ENCODE results near the gene GRIA3.
"Not testable (repeated sequence)": the region's sequence is repeated elsewhere in the genome, so short reads cannot be mapped to it uniquely, and the experiment has no call there.

The GRIA3 gene

DNA sequence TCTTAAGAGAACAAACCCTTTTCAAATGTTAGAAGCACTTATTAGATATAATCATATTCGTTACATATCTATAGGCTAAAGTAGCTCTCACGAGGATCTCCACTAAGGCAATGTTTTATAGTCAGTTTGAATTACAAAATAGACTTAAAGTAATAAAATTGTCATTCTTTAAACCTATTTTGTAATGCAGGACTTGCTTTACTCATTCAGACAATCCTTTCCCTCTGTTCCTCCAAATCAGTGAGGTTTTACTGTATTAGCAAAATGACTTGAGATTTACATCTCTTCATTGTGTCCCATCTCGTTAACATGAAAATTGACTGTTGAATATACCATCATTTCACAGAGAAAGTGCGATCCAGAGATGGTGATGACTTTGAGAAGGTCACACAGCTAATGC, 284.4 kb downstream of the GRIA3 start:
- DNase-seq (ENCODE audit: low read depth), result no peak

- DNase-seq (ENCODE audit: low read depth), result no peak
Observed at GRCh38 chrX:123475068-123475724, 291.1 kb downstream of the GRIA3 start.

DNA sequence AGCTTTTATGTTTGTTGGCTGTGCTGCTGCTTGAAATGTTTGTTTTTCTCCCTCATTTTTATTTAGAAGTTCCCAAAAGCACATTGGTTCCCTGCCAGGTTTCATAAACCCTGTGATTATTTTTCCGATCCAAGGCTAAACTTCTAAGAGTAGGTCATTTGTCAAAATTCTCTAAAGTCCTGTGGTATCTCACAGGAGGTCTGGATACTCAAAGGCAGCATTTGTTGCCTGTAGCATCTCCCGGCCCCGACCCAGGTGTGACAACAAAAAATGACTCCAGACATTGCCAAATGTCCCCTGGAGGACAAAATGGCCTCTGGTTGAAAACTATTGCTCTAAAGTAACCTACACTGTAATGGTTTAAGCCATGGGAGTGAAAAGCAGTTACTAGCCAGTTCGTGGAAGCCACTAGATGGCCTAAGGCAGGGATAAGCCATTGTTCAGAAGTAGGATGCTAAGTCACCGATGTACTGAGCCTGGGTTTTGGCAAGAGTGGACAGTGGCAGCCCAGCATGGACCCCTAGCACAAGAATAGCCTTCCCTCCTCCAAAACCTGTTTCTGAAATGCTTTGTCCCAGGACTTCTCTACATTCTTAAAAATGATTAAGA, 292.6 kb downstream of the GRIA3 start:
- no peak for DNase-seq (ENCODE audit: low read depth)

GRCh38 chrX:123477673-123478072, 293.6 kb downstream of the GRIA3 start:
- DNase-seq (ENCODE audit: low read depth), result no peak

- no peak for DNase-seq (ENCODE audit: low read depth)
Observed at GRCh38 chrX:123481913-123482851, 298.1 kb downstream of the GRIA3 start.

DNA sequence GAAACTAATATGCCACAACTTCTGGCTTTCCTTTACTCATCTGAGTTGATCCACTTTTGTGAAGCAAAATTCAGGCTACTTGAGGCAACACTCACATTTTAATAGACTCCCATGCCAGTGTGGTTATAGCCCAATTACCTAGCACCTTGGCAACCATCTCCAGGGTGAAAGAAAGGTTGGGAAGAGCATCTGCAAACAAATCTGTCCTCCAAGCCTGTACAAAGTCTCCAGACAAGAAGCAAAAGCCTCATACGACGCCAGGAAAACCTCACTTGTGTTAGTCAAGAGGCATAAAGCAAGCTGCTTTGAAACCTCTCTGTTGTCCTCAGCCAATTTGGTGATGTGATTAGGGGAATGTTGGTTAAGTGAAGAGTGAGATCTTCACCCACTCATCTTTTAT, 302.2 kb downstream of the GRIA3 start:
- DNase-seq (ENCODE audit: low read depth), result no peak

GRCh38 chrX:123487236-123487635, 303.2 kb downstream of the GRIA3 start:
- DNase-seq (ENCODE audit: low read depth), result no peak

GRCh38 chrX:123487669-123488068, 303.6 kb downstream of the GRIA3 start:
- DNase-seq (ENCODE audit: low read depth), result no peak

DNA sequence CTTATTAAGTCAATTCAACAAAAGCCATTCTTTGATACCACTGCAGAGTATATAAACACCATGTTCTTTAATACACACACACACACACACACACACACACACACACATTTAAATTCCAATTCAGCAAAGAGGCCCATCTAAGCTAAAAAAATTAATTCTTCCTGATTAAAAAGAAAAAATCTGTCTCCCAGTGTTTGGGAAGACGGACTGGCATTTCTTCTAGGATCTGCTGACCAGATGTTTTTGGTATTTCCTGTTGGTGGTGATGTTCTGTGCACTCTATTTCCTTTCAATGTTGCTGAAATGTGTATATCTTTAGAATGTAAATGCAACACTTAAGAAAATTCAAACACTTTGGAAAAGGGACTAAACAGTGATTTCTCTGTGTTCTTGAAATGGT, 304.9 kb downstream of the GRIA3 start:
- no peak for DNase-seq (ENCODE audit: low read depth)

DNA sequence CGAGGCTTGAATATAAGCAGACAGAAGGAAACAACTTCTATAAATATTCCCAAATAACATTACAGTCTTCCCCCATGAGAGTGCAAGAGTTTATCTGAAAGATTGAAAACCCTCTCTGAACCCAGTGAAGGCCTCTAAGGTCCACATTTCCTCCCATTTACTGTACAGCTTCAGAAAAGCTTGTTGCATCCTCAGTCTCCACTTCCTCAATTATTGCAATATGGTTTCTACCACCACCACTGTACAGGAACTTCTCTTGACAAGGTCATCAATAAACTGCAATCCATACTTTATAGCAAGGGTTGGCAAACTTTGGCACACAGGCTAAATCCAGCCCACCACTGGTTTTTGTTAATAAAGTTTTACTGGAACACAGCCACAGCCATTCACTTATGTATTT, 309.8 kb downstream of the GRIA3 start:
- DNase-seq (ENCODE audit: low read depth), result no peak

DNA sequence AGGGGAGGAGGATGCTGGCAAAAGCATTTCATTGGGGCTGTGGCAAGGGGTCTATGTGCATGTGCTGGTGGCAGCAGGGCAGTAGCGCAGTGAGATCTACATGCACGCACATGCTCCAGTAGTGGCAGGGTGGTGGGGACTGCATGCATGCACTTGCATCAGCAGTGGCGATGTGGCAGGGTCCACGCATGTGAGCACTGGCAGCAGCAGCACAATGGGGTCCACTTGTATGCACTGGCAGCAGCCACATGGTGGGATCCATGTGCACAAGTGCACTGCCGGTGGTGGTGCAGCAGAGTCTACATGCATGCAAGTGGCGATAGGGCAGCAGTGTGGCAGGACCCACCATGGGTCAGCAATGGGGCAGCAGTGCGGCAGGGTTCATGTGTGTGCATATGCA, 315.7 kb downstream of the GRIA3 start:
- DNase-seq (ENCODE audit: low read depth), result no peak

DNA sequence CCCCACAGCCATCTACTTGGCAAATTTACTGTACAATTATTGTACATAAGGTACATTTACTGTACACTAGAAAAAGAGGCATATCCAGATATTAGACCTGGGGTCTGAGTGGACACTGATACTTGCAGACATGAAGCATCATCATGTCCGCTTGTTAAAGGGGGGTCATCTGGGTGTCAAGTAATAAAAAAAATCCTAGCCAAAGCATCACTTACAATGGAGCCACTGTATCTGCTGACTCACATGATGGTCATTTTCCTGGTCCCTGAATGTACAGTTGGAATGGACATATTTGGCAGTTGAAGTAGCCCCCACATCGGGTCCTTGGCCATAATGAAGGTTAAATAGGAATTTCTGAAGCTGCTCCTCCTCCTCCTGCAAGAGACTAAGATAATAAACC, 320.0 kb downstream of the GRIA3 start:
- no peak for DNase-seq (ENCODE audit: low read depth)

DNA sequence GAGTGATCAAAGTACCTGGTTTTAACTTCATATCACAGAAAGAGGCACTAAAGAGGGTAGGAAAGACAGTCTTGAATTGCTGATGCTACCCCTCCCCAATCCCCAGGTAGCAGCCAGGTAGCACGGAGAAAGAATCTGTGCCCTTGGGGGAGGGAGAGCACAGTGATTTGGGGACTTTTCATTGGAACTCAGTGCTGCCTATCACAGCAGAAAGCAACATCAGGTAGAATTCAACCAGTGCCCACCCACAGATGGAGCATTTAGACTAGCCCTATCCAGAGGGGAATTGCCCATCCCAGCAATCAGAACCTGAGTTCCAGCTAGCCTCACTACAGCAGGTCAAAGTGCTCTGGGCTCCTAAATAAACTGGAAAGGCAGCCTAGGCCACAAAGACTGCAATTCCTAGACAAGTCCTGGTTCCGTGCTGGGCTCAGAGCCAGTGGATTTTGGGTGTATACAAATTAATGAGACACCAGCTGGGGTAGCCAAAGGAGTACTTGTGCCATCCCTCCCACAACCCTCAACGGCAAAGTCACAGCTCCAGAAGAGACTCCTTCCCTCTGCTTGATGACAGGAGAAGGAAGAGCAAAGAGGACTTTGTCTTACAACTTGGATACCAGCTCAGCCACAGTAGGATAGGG, 320.7 kb downstream of the GRIA3 start:
- no peak for DNase-seq (ENCODE audit: low read depth)

DNA sequence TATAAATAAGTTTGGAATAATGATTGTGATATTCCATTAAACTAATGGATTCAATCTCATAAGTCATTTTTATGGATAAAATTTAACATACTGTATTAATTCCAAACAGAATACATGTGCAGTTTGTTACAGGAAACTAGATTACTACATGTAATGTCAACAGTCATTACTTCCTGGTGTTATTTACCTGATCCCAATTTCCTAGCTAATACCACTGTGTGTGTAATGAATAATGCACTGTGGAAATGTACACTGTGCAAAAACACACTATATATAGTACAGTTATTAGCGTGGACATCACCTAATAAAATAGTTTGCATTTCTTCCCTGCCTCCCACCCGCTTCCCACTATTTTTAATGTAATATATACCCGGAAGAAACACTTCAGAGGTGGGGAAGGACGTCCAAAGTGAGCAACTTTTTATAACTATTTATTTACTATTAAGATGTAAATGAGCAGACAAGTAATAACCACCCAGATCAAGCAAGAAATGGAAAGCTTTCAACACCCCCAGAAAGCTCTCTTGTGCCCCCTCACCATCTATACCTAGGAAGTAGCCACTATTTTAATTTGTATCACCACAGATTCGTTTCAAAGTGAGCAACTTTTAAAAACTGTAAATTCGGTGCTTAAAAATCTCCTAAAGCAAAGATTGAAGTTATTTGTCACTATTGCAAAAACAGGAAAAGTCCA, 329.7 kb downstream of the GRIA3 start:
- no peak for DNase-seq (ENCODE audit: low read depth)

GRCh38 chrX:123514279-123514640, 330.2 kb downstream of the GRIA3 start:
- not testable (repeated sequence) for DNase-seq (ENCODE audit: low read depth)

DNA sequence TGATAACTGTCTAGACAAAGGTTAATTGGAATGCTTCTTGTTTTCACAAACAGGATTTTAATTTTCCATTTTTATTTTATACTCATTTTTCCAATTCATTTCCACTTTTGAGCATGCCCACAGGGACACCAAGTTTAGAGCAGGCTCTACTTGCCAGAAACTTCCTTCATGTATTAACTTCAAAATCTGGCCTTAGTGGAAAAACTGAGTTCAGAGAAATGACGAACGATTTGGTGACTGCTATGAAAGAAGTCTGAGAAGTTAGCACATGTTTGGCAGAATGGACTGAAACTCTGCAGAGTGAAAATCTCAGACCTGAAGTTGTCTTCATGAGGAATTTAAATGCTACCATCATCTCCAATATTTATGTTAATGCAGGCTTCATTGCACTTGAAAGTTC, 334.7 kb downstream of the GRIA3 start:
- no peak for DNase-seq (ENCODE audit: low read depth)

GRCh38 chrX:123525123-123525725, 341.1 kb downstream of the GRIA3 start:
- DNase-seq (ENCODE audit: low read depth), result no peak

- not testable (repeated sequence) for DNase-seq (ENCODE audit: low read depth)
Observed at GRCh38 chrX:123530726-123531125, 346.6 kb downstream of the GRIA3 start.
